H9 (cell line): Measurements from ENCODE around the gene ITGAE. TPM values are rescaled to one million over a fixed set of nuclear protein-coding genes. Genes with fewer than 3 reads are reported as not detected.

Source experiments
- DNase-seq: peaks from one replicate; pipeline ENCODE4 v3.0.0-alpha.2; 2017
- H2AFZ ChIP-seq: one replicate; pipeline ENCODE4 v1.6.1; 2013; ENCODE audit warnings: mild to moderate bottlenecking, low read length, control low read depth, moderate library complexity
- H2AK5ac ChIP-seq: 2 replicates; pipeline ENCODE4 v1.6.1; 2013; ENCODE audit warnings: low read length, control low read depth, mixed read lengths; ENCODE audit not compliant: insufficient read length
- H2BK120ac ChIP-seq: one replicate; pipeline ENCODE4 v1.6.1; 2013; ENCODE audit warnings: low read depth, mild to moderate bottlenecking, low read length, control low read depth, inconsistent platforms; ENCODE audit not compliant: poor library complexity, severe bottlenecking
- H2BK12ac ChIP-seq: 2 replicates; pipeline ENCODE4 v1.6.1; 2013; ENCODE audit warnings: low read length, control low read depth, mixed read lengths, low read depth; ENCODE audit not compliant: insufficient read length
- H2BK15ac ChIP-seq: 2 replicates; pipeline ENCODE4 v1.6.1; 2013; ENCODE audit warnings: low read depth, low read length, control low read depth
- H2BK20ac ChIP-seq: one replicate; pipeline ENCODE4 v1.6.1; 2013; ENCODE audit warnings: low read depth, mild to moderate bottlenecking, low read length, control low read depth, inconsistent platforms; ENCODE audit not compliant: poor library complexity, severe bottlenecking
- H2BK5ac ChIP-seq: 2 replicates; pipeline ENCODE4 v1.6.1; 2013; ENCODE audit warnings: low read length, control low read depth, mixed read lengths; ENCODE audit not compliant: insufficient read length
- H3K14ac ChIP-seq: 2 replicates; pipeline ENCODE4 v1.6.1; 2013; ENCODE audit warnings: low read length, control low read depth; ENCODE audit not compliant: insufficient read depth
- H3K18ac ChIP-seq: 2 replicates; pipeline ENCODE4 v1.6.1; 2013; ENCODE audit warnings: low read depth, mild to moderate bottlenecking, mixed read lengths, low read length, control low read depth; ENCODE audit not compliant: insufficient read length
- H3K23ac ChIP-seq: 2 replicates; pipeline ENCODE4 v1.6.1; 2013; ENCODE audit warnings: low read length, control low read depth, mixed read lengths, low read depth; ENCODE audit not compliant: insufficient read length
- H3K23me2 ChIP-seq: 2 replicates; pipeline ENCODE4 v1.6.1; 2013; ENCODE audit warnings: low read depth, mild to moderate bottlenecking, mixed read lengths, low read length, control low read depth; ENCODE audit not compliant: insufficient read length, poor library complexity, severe bottlenecking
- H3K27ac ChIP-seq: 2 replicates; pipeline ENCODE4 v1.5.1; 2013; ENCODE audit warnings: low read length, control low read depth, mixed read lengths, low read depth; ENCODE audit not compliant: insufficient read length
- H3K27me3 ChIP-seq: 2 replicates; pipeline ENCODE4 v1.6.1; 2013; ENCODE audit warnings: low read length, control low read depth, inconsistent platforms; ENCODE audit not compliant: insufficient read depth
- H3K4ac ChIP-seq: 2 replicates; pipeline ENCODE4 v1.6.1; 2013; ENCODE audit warnings: low read depth, mild to moderate bottlenecking, control low read depth, inconsistent platforms, low read length, moderate library complexity
- H3K4me1 ChIP-seq: 2 replicates; pipeline ENCODE4 v1.6.1; 2013; ENCODE audit warnings: low read length, control low read depth, inconsistent platforms; ENCODE audit not compliant: insufficient read depth
- H3K4me2 ChIP-seq: 2 replicates; pipeline ENCODE4 v1.6.1; 2013; ENCODE audit warnings: low read length, control low read depth, mixed read lengths; ENCODE audit not compliant: insufficient read length, insufficient read depth
- H3K56ac ChIP-seq: 2 replicates; pipeline ENCODE4 v1.6.1; 2013; ENCODE audit warnings: low read depth, mild to moderate bottlenecking, mixed read lengths, low read length, control low read depth; ENCODE audit not compliant: insufficient read length
- H3K79me1 ChIP-seq: 2 replicates; pipeline ENCODE4 v1.6.1; 2013; ENCODE audit warnings: low read depth, mild to moderate bottlenecking, moderate library complexity, low read length, control low read depth, inconsistent platforms; ENCODE audit not compliant: insufficient read depth, poor library complexity, severe bottlenecking
- H3K79me2 ChIP-seq: 2 replicates; pipeline ENCODE4 v1.6.1; 2013; ENCODE audit warnings: low read length, control low read depth, inconsistent platforms; ENCODE audit not compliant: insufficient read depth
- H3K9ac ChIP-seq: 2 replicates; pipeline ENCODE4 v1.6.1; 2013; ENCODE audit warnings: low read length, control low read depth, mixed read lengths; ENCODE audit not compliant: insufficient read length; ENCODE audit errors: extremely low read depth
- H3K9me3 ChIP-seq: one replicate; pipeline ENCODE4 v1.6.1; 2013; ENCODE audit warnings: low read depth, low read length, inconsistent platforms; ENCODE audit not compliant: control insufficient read depth
- H3T11ph ChIP-seq: one replicate; pipeline ENCODE4 v1.6.1; 2013; ENCODE audit warnings: mild to moderate bottlenecking, low read length, control low read depth, inconsistent platforms
- H4K20me1 ChIP-seq: one replicate; pipeline ENCODE4 v1.6.1; 2013; ENCODE audit not compliant: control insufficient read depth, insufficient read length, insufficient read depth
- H4K5ac ChIP-seq: 2 replicates; pipeline ENCODE4 v1.6.1; 2013; ENCODE audit warnings: low read depth, mild to moderate bottlenecking, mixed read lengths, low read length, control low read depth; ENCODE audit not compliant: insufficient read length
- H4K8ac ChIP-seq: replicated peaks from 2 replicates; pipeline ENCODE4 v1.6.1; 2013; ENCODE audit warnings: low read length, control low read depth, mixed read lengths, low read depth; ENCODE audit not compliant: insufficient read length
- H4K91ac ChIP-seq: 2 replicates; pipeline ENCODE4 v1.6.1; 2013; ENCODE audit warnings: low read depth, mild to moderate bottlenecking, moderate library complexity, mixed read lengths, low read length, control low read depth; ENCODE audit not compliant: insufficient read length
- H3K27ac Mint-ChIP-seq, 3 experiments: 2 replicates in 2 of 3; 3 replicates in 1 of 3; pipeline ENCODE4 v1.8.0; 2020 to 2021; ENCODE audit warnings: mixed read lengths in 3 of 3, mild to moderate bottlenecking in 1 of 3, moderate library complexity in 1 of 3
- H3K27me3 Mint-ChIP-seq: 2 replicates; pipeline ENCODE4 v1.8.0; 2021; ENCODE audit warnings: low read depth, mild to moderate bottlenecking, moderate library complexity, mixed read lengths
- H3K36me3 Mint-ChIP-seq, 3 experiments: 2 replicates in 2 of 3; 3 replicates in 1 of 3; pipeline ENCODE4 v1.8.0; 2020 to 2021; ENCODE audit warnings: low read depth in 3 of 3, mixed read lengths in 3 of 3; ENCODE audit not compliant: insufficient read depth in 1 of 3
- H3K4me1 Mint-ChIP-seq, 2 experiments: 2 replicates each; pipeline ENCODE4 v1.8.0; 2020; ENCODE audit warnings: mixed read lengths in 2 of 2
- H3K4me3 Mint-ChIP-seq, 2 experiments: 2 replicates in 1 of 2; 3 replicates in 1 of 2; pipeline ENCODE4 v1.8.0; 2020 to 2021; ENCODE audit warnings: mild to moderate bottlenecking in 2 of 2, mixed read lengths in 2 of 2, moderate library complexity in 1 of 2
- H3K9me3 Mint-ChIP-seq, 2 experiments: 2 replicates in 1 of 2; 3 replicates in 1 of 2; pipeline ENCODE4 v1.8.0; 2020; ENCODE audit warnings: mild to moderate bottlenecking in 2 of 2, mixed read lengths in 2 of 2, moderate library complexity in 1 of 2
- WGBS: extraction: QIAGEN DNeasy Blood & Tissue Kit; methylation state at CpG from one replicate; pipeline ENCODE4 v1.1.7; 2013; ENCODE audit warnings: missing lambda C conversion rate, low lambda C conversion rate, mixed read lengths; ENCODE audit not compliant: insufficient read length; ENCODE audit errors: extremely low coverage; 5-methylcytosine and 5-hydroxymethylcytosine counted together
- total RNA-seq: library from RNA; stranded (reverse); gene quantifications from 2 replicates; pipeline ENCODE4 v1.2.1, GENCODE V29; 2021
- TF ChIP-seq, protein P1 (sequence below): fragments of 200-600 bp; sonication (generic); conservative IDR thresholded peaks from 3 replicates; pipeline ENCODE4 v1.8.0; 2021; ENCODE audit warnings: antibody characterized with exemption, mild to moderate bottlenecking

ITGAE gene
- total RNA-seq, 1 experiment from 2014 or later = 23.5 TPM

DNA sequence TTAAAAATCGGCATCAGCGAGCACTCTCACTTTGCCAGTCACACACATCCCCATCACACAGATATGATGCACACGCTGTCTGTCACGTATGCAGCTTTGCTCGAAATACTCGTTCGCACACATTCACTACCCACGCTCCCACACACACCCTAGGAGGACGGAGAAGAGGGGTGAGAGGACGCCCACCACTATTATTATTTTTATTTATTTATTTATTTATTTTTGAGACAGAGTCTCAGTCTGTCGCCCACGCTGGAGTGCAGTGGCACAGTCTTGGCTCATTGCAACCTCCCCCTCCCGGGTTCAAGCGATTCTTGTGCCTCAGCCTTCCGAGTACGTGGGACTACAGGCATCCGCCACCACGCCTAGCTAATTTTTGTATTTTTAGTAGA is 46.9 kb downstream of the ITGAE start:
- Histone ChIP-seq H3K27me3 (no peaks in the 10 kb centered on the region), H3K56ac (no peak overlapping the region), H2AFZ (no peak overlapping the region), H4K8ac (no peak overlapping the region), H2BK15ac (no peak overlapping the region), H3K4ac (no peak overlapping the region), H3K9me3 (no peaks in the 10 kb centered on the region), H3K27ac (no peak overlapping the region), H3K23me2 (peaks cover 3% of the 10 kb centered on the region), H3K4me2 (no peak overlapping the region), H2AK5ac (no peak overlapping the region), H2BK12ac (no peak overlapping the region), H4K20me1 (no peaks in the 10 kb centered on the region), H4K91ac (no peak overlapping the region), H4K5ac (no peak overlapping the region), H3K14ac (no peak overlapping the region), H3K23ac (no peak overlapping the region), H3K4me1 (no peaks in the 10 kb centered on the region; the same call in 1 of the 2 replicates), H3K9ac (no peak overlapping the region), H3T11ph (no peak overlapping the region), H3K18ac (no peak overlapping the region), H2BK20ac (no peak overlapping the region), H3K79me1 (no peaks in the 10 kb centered on the region), H2BK5ac (no peak overlapping the region), H3K79me2 (no peaks in the 10 kb centered on the region), H2BK120ac (no peak overlapping the region)
- DNase-seq = no peak
- H3K36me3 Mint-ChIP-seq = peaks cover 0 to 2% (median 0%) of the 10 kb centered on the region in 3 experiments; a peak in 1 of 7 replicates
- H3K4me1 Mint-ChIP-seq = peaks cover 6 to 16% of the 10 kb centered on the region in 2 experiments
- no peaks in the 10 kb centered on the region; a peak in 1 of 5 replicates for H3K9me3 Mint-ChIP-seq
- TF ChIP-seq, protein P1, sequence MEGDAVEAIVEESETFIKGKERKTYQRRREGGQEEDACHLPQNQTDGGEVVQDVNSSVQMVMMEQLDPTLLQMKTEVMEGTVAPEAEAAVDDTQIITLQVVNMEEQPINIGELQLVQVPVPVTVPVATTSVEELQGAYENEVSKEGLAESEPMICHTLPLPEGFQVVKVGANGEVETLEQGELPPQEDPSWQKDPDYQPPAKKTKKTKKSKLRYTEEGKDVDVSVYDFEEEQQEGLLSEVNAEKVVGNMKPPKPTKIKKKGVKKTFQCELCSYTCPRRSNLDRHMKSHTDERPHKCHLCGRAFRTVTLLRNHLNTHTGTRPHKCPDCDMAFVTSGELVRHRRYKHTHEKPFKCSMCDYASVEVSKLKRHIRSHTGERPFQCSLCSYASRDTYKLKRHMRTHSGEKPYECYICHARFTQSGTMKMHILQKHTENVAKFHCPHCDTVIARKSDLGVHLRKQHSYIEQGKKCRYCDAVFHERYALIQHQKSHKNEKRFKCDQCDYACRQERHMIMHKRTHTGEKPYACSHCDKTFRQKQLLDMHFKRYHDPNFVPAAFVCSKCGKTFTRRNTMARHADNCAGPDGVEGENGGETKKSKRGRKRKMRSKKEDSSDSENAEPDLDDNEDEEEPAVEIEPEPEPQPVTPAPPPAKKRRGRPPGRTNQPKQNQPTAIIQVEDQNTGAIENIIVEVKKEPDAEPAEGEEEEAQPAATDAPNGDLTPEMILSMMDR = no peak
- H3K27ac Mint-ChIP-seq = no peak overlapping the region
- H3K27me3 Mint-ChIP-seq = peaks cover 4% of the 10 kb centered on the region
- WGBS = no CpG with 5 or more reads among the region's 18 CpGs
- peak overlapping the region; percentile 51 to 75; a peak in 4 of 5 replicates for H3K4me3 Mint-ChIP-seq
